Amniotic epithelial cell (primary cell): ENCODE results near the gene RNF43.
"Not testable (repeated sequence)": the region's sequence is repeated elsewhere in the genome, so short reads cannot be mapped to it uniquely, and the experiment has no call there.

Experiments
- DNase-seq: peaks from one replicate; pipeline ENCODE4 v3.0.0-alpha.2; 2010; ENCODE audit warnings: low read depth

Gene RNF43

GRCh38 chr17:58409432-58409831 lies 7.9 kb downstream of the RNF43 start:
- DNase-seq: no peak

- no peak for DNase-seq
Observed at GRCh38 chr17:58403311-58403710, 14.0 kb downstream of the RNF43 start.

GRCh38 chr17:58402679-58403078 lies 14.7 kb downstream of the RNF43 start:
- peak; percentile 44 for DNase-seq

GRCh38 chr17:58402047-58402446 lies 15.3 kb downstream of the RNF43 start:
- peak; percentile 81 for DNase-seq

GRCh38 chr17:58401287-58401686 lies 16.0 kb downstream of the RNF43 start:
- DNase-seq: no peak

GRCh38 chr17:58400826-58401225 lies 16.5 kb downstream of the RNF43 start:
- no peak for DNase-seq

- no peak for DNase-seq
Observed at GRCh38 chr17:58399974-58400373, 17.4 kb downstream of the RNF43 start.

GRCh38 chr17:58398574-58399266 lies 18.6 kb downstream of the RNF43 start:
- no peak for DNase-seq

GRCh38 chr17:58397421-58397820 lies 19.9 kb downstream of the RNF43 start:
- not testable (repeated sequence) for DNase-seq

GRCh38 chr17:58396173-58396572 lies 21.2 kb downstream of the RNF43 start:
- no peak for DNase-seq

GRCh38 chr17:58394534-58395223 lies 22.7 kb downstream of the RNF43 start:
- no peak for DNase-seq

- DNase-seq: peak; percentile 32
Observed at GRCh38 chr17:58391302-58391984, 25.9 kb downstream of the RNF43 start.

GRCh38 chr17:58390884-58391283 lies 26.4 kb downstream of the RNF43 start:
- no peak for DNase-seq

- DNase-seq: no peak
Observed at GRCh38 chr17:58388302-58389190, 28.8 kb downstream of the RNF43 start.

GRCh38 chr17:58387834-58388233 lies 29.5 kb downstream of the RNF43 start:
- no peak for DNase-seq

- no peak for DNase-seq
Observed at GRCh38 chr17:58386708-58387107, 30.6 kb downstream of the RNF43 start.

- no peak for DNase-seq
Observed at GRCh38 chr17:58385359-58385899, 31.9 kb downstream of the RNF43 start.

GRCh38 chr17:58384897-58385296 lies 32.4 kb downstream of the RNF43 start:
- no peak for DNase-seq

- no peak for DNase-seq
Observed at GRCh38 chr17:58383892-58384462, 33.4 kb downstream of the RNF43 start.

GRCh38 chr17:58382872-58383242 lies 34.5 kb downstream of the RNF43 start:
- no peak for DNase-seq

- no peak for DNase-seq
Observed at GRCh38 chr17:58382108-58382871, 35.0 kb downstream of the RNF43 start.
